ENCODE measurements around the gene SGMS1.

The SGMS1 gene

DNA sequence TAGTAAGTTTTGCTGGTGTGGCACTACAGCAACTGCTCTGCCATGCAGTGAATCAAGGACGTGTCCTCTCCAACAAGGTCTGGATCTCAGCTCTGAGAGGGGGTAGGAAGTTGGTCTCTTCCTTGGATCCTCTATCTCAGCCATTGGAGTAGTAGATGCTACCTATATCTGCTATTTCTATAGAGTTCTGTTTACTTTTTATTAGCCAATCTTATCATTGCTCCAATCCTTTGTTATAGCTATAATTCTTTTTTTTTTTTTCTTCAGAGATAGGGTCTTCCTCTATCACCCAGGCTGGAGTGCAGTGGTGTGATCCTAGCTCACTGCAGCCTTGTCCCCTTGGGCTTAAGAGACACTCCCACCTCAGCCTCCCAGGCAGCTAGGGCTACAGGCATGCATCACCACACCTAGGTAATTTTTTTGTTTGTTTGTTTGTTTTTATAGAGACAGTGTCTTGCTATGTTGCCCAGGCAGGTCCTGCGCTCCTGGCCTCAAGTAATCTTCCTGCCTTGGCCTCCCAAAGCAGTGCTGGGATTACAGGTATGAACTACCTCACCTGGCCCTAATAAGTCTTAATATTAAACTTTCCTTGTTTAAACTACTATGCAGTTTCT lies 217.2 kb downstream of the SGMS1 start:
- TF ChIP-seq, protein P1, sequence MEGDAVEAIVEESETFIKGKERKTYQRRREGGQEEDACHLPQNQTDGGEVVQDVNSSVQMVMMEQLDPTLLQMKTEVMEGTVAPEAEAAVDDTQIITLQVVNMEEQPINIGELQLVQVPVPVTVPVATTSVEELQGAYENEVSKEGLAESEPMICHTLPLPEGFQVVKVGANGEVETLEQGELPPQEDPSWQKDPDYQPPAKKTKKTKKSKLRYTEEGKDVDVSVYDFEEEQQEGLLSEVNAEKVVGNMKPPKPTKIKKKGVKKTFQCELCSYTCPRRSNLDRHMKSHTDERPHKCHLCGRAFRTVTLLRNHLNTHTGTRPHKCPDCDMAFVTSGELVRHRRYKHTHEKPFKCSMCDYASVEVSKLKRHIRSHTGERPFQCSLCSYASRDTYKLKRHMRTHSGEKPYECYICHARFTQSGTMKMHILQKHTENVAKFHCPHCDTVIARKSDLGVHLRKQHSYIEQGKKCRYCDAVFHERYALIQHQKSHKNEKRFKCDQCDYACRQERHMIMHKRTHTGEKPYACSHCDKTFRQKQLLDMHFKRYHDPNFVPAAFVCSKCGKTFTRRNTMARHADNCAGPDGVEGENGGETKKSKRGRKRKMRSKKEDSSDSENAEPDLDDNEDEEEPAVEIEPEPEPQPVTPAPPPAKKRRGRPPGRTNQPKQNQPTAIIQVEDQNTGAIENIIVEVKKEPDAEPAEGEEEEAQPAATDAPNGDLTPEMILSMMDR (IDR thresholded peaks at IDR 0.05; ENCODE audit: low read depth, low read length, missing control alignments), result no peak
- DNase-seq (ENCODE audit: low read depth), result no peak
- H3K4me3 ChIP-seq (ENCODE audit: low read depth, low read length), result no peak overlapping the region

DNA sequence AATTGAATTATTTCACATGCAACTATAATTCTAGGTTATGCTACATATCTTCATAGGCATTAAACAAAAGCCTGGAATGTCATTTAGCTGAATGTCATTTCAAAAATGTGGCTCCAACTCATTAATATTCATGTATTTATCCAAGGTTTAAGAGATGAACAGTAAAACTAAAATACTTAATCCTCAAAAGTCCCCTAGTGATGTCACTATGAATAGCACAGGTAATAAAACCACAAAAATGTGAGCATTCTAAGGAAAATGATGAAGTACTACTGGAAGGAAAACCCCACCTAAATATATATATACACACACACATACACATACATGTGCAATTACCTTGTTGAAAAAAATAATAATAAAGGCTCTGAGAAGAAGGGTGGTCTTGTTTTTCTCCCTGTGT lies 218.0 kb downstream of the SGMS1 start:
- no peak overlapping the region for H3K4me3 ChIP-seq (ENCODE audit: low read depth, low read length)
- TF ChIP-seq, protein P1 (IDR thresholded peaks at IDR 0.05; ENCODE audit: low read depth, low read length, missing control alignments), result no peak
- no peak for DNase-seq (ENCODE audit: low read depth)

DNA sequence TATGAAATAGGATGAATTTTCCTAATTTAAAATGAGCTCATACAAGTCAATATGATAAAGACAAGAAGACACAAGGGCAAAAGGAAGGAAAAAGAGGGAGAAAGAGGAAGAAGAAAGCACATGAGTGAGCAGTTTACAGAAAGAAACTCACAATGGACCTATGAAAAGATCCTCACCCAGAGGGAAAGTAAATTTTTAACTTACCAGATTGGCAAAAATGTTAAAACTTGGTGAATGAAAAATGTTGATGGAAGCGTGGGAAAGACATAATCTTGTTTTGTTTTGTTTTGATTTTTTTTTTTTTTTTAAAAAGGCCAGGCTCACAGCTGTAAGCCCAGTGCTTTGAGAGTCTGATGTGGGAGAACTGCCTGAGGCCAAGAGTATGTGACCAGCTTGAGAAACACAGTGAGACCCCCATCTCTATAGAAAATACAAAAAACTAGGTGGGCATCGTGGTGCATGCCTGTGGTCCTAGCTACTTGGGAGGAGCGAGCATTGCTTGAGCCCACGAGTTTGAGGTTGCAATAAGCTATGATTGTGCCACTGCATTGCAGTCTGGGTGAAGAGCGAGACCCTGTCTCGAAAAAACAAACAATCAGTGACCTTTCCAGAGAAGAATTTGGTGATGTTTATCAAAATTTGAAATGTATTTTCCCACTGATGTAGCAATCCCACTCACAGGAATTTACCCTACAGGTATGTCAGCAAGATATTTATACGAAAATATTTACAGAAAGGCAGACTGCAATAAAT lies 219.6 kb downstream of the SGMS1 start:
- no peak for DNase-seq (ENCODE audit: low read depth)
- no peak overlapping the region for H3K4me3 ChIP-seq (ENCODE audit: low read depth, low read length)
- TF ChIP-seq, protein P1 (IDR thresholded peaks at IDR 0.05; ENCODE audit: low read depth, low read length, missing control alignments), result no peak

DNA sequence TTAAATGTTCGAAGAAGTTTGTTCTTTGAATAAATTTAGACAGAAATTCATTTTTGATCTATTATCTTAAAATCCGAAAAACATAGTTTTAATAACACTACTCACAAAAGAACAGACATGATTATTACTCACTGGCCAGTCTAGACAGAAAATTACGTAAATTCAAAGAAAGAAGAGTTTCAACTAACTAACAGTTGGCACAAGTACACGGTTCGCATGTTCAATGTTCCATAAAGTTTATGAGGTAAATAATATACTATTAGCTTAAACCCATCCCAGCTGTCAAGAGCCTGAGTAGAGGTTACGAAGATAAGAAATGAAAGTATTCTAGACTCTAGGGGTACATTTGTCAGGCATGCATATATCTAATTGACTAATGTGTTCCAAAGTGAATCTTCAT lies 220.7 kb downstream of the SGMS1 start:
- no peak overlapping the region for H3K4me3 ChIP-seq (ENCODE audit: low read depth, low read length)
- DNase-seq (ENCODE audit: low read depth), result no peak
- TF ChIP-seq, protein P1 (IDR thresholded peaks at IDR 0.05; ENCODE audit: low read depth, low read length, missing control alignments), result no peak

DNA sequence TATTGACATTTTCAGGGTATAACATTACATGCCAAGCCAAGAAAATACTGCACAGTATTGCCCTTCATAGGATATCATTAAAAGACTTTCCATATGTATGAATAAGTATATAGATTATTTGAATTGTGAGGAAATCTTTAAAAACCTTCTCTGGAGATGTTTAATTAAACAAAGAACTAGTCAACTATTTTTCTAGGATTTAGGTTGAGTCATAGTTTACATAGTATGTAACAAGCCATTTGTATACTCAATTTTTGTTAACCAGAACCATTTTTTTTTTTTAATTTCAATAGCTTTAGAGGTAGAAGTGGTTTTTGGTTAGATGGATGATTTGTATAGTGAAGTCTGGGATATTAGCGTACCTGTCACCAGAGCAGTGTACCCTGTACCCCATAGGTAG lies 221.3 kb downstream of the SGMS1 start:
- no peak for DNase-seq (ENCODE audit: low read depth)
- TF ChIP-seq, protein P1 (IDR thresholded peaks at IDR 0.05; ENCODE audit: low read depth, low read length, missing control alignments), result no peak
- no peak overlapping the region for H3K4me3 ChIP-seq (ENCODE audit: low read depth, low read length)

DNA sequence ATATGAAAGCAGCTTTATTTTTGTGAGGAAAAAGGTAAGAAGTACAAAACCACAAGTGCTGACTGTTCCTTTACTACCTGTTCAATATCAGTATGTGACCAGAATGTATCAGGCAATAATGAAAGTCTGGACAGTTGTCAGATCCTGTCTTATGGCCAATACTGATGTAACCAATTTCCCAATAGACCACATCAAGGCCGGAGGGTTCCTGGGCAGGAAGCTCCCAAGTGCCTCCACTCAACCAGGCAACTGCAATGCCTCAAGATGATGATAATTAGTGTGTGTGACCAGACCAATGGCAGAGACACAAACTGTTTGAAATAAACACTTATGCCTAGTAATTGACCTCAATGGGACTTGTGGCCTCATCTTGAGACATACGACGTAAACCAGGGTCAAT lies 223.1 kb downstream of the SGMS1 start:
- DNase-seq (ENCODE audit: low read depth), result no peak
- TF ChIP-seq, protein P1 (IDR thresholded peaks at IDR 0.05; ENCODE audit: low read depth, low read length, missing control alignments), result no peak
- no peak overlapping the region for H3K4me3 ChIP-seq (ENCODE audit: low read depth, low read length)

DNA sequence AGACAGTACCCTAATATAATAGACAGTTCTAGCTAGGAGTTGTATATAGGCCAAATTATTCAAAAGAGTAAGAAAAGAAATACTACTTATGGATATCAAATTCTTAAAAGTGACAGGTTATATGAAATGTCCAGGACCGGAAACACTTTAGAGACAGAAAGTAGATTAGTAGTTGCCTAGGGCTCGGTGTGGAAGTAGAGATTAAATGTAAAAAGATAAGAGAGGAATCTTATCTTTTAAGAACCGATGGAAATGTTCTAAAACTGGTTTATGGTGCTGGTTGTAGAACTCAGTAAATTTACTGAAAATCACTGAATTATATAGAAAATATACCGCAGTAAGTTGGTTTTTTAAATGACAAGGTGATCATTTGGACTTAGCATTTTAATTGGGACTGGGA lies 224.9 kb downstream of the SGMS1 start:
- DNase-seq (ENCODE audit: low read depth), result no peak
- TF ChIP-seq, protein P1 (IDR thresholded peaks at IDR 0.05; ENCODE audit: low read depth, low read length, missing control alignments), result no peak
- no peak overlapping the region for H3K4me3 ChIP-seq (ENCODE audit: low read depth, low read length)
